Neural progenitor cell (in vitro differentiated cells): ENCODE results near the gene STK11IP. TPM values are rescaled to one million over a fixed set of nuclear protein-coding genes. Genes with fewer than 3 reads are reported as not detected.

Experiments used
- DNase-seq: peaks from one replicate; pipeline ENCODE4 v3.0.0-alpha.2; 2016; ENCODE audit warnings: low spot score
- H2AFZ ChIP-seq: fragments of 200-600 bp; sonication (generic); replicated peaks from 2 replicates; pipeline ENCODE4 v1.6.1; 2016; ENCODE audit warnings: antibody characterized with exemption
- H3F3A ChIP-seq: fragments of 200-600 bp; sonication (generic); 2 replicates; pipeline ENCODE4 v1.6.1; 2016; ENCODE audit warnings: antibody characterized with exemption, low read depth
- H3K27ac ChIP-seq: fragments of 200-600 bp; sonication (generic); 2 replicates; pipeline ENCODE4 v1.5.1; 2016; ENCODE audit warnings: mild to moderate bottlenecking
- H3K27me3 ChIP-seq: fragments of 200-600 bp; sonication (generic); 2 replicates; pipeline ENCODE4 v1.6.1; 2016; ENCODE audit warnings: mild to moderate bottlenecking, moderate library complexity
- H3K36me3 ChIP-seq: fragments of 200-600 bp; sonication (generic); 2 replicates; pipeline ENCODE4 v1.5.1; 2016
- H3K4me1 ChIP-seq: fragments of 200-600 bp; sonication (generic); 2 replicates; pipeline ENCODE4 v1.6.1; 2016; ENCODE audit warnings: mixed run types
- H3K4me2 ChIP-seq: fragments of 200-600 bp; sonication (generic); 2 replicates; pipeline ENCODE4 v1.6.1; 2016
- H3K4me3 ChIP-seq: fragments of 200-600 bp; sonication (generic); 2 replicates; pipeline ENCODE4 v1.5.1; 2016
- H3K79me2 ChIP-seq: fragments of 200-600 bp; sonication (generic); 2 replicates; pipeline ENCODE4 v1.6.1; 2016; ENCODE audit warnings: low read depth
- H3K9ac ChIP-seq: fragments of 200-600 bp; sonication (generic); 2 replicates; pipeline ENCODE4 v1.6.1; 2016
- H3K9me3 ChIP-seq: fragments of 200-600 bp; sonication (generic); 2 replicates; pipeline ENCODE4 v1.5.1; 2016; ENCODE audit warnings: low read depth
- H4K20me1 ChIP-seq: fragments of 200-600 bp; sonication (generic); 2 replicates; pipeline ENCODE4 v1.6.1; 2016; ENCODE audit warnings: low read depth
- H3K27ac Mint-ChIP-seq: 3 replicates; pipeline ENCODE4 v1.8.0; 2021; ENCODE audit warnings: mixed read lengths
- H3K27me3 Mint-ChIP-seq: 2 replicates; pipeline ENCODE4 v1.8.0; 2022; ENCODE audit warnings: low read depth, mild to moderate bottlenecking, inconsistent platforms, moderate library complexity, mixed read lengths; ENCODE audit not compliant: insufficient read depth
- H3K36me3 Mint-ChIP-seq: 3 replicates; pipeline ENCODE4 v1.8.0; 2021; ENCODE audit warnings: mixed read lengths
- H3K4me1 Mint-ChIP-seq: 3 replicates; pipeline ENCODE4 v1.8.0; 2021; ENCODE audit warnings: mixed read lengths
- H3K4me3 Mint-ChIP-seq: 3 replicates; pipeline ENCODE4 v1.8.0; 2021; ENCODE audit warnings: mild to moderate bottlenecking, moderate library complexity, mixed read lengths
- H3K9me3 Mint-ChIP-seq: 3 replicates; pipeline ENCODE4 v1.8.0; 2020; ENCODE audit warnings: mixed read lengths
- EZH2 ChIP-seq: fragments of 200-600 bp; sonication (generic); IDR thresholded peaks from 2 replicates; pipeline ENCODE4 v1.6.1; 2017; ENCODE audit warnings: antibody characterized with exemption, mild to moderate bottlenecking, moderate library complexity
- EZH2phosphoT487 ChIP-seq: fragments of 200-600 bp; sonication (generic); IDR thresholded peaks from 2 replicates; pipeline ENCODE4 v1.6.1; 2017; ENCODE audit warnings: antibody characterized with exemption
- total RNA-seq: library from RNA; depleted of rRNA; stranded (reverse); fragments of >200 nt; gene quantifications from 2 replicates; pipeline ENCODE4 v1.2.3, GENCODE V29; 2015; ENCODE audit warnings: low replicate concordance
- TF ChIP-seq, protein P1 (sequence below): fragments of 200-600 bp; sonication (generic); IDR thresholded peaks from 2 replicates; pipeline ENCODE4 v1.5.1; 2017; ENCODE audit warnings: antibody characterized with exemption, mild to moderate bottlenecking

Gene STK11IP
- total RNA-seq, 1 donor from 2014 or later = 16.8 TPM

GRCh38 chr2:219615036-219615435 lies 17.4 kb downstream of the STK11IP start:
- Mint-ChIP-seq H3K4me1 (peaks cover 4% of the 10 kb centered on the region), H3K9me3 (no peaks in the 10 kb centered on the region), H3K36me3 (peaks cover 11% of the 10 kb centered on the region), H3K4me3 (no peak overlapping the region), H3K27me3 (peaks cover 3% of the 10 kb centered on the region), H3K27ac (no peak overlapping the region)
- H3K79me2 ChIP-seq = no peaks in the 10 kb centered on the region
- H3K4me1 ChIP-seq = no peaks in the 10 kb centered on the region
- no peaks in the 10 kb centered on the region for H3K27me3 ChIP-seq
- TF ChIP-seq EZH2 (no peak), EZH2phosphoT487 (no peak)
- TF ChIP-seq, protein P1, sequence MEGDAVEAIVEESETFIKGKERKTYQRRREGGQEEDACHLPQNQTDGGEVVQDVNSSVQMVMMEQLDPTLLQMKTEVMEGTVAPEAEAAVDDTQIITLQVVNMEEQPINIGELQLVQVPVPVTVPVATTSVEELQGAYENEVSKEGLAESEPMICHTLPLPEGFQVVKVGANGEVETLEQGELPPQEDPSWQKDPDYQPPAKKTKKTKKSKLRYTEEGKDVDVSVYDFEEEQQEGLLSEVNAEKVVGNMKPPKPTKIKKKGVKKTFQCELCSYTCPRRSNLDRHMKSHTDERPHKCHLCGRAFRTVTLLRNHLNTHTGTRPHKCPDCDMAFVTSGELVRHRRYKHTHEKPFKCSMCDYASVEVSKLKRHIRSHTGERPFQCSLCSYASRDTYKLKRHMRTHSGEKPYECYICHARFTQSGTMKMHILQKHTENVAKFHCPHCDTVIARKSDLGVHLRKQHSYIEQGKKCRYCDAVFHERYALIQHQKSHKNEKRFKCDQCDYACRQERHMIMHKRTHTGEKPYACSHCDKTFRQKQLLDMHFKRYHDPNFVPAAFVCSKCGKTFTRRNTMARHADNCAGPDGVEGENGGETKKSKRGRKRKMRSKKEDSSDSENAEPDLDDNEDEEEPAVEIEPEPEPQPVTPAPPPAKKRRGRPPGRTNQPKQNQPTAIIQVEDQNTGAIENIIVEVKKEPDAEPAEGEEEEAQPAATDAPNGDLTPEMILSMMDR = no peak
- H2AFZ ChIP-seq = no peak overlapping the region
- H3K27ac ChIP-seq = no peak overlapping the region
- DNase-seq = no peak
- no peaks in the 10 kb centered on the region for H3K9me3 ChIP-seq
- H3K4me2 ChIP-seq = no peak overlapping the region
- H3K9ac ChIP-seq = no peak overlapping the region
- no peaks in the 10 kb centered on the region for H4K20me1 ChIP-seq
- peaks cover 2% of the 10 kb centered on the region for H3F3A ChIP-seq
- H3K36me3 ChIP-seq = no peaks in the 10 kb centered on the region
- no peak overlapping the region for H3K4me3 ChIP-seq

DNA sequence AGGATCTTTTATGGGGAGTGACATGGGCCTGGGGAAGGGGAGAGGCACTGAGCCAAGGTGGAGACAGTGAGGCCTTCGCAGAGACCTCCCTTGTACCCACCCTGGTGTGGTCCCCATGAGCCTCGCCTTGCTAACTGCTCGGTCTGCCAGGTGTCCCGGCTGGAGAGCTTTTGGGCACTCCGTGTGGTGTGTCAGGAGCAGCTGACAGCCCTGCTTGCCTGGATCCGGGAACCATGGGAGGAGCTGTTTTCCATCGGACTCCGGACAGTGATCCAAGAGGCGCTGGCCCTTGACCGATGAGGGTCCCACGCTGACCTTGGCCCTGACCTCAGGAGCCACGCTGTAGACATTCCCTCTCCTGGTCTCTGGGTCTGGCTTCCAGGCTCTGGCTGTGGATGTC lies 18.2 kb downstream of the STK11IP start:
- Histone ChIP-seq H3K36me3 (no peaks in the 10 kb centered on the region), H3F3A (peaks cover 2% of the 10 kb centered on the region), H3K27me3 (no peaks in the 10 kb centered on the region), H3K4me2 (no peak overlapping the region), H4K20me1 (no peaks in the 10 kb centered on the region), H3K4me1 (no peaks in the 10 kb centered on the region), H3K4me3 (no peak overlapping the region), H3K9ac (no peak overlapping the region), H3K27ac (no peak overlapping the region), H2AFZ (no peak overlapping the region), H3K79me2 (no peaks in the 10 kb centered on the region), H3K9me3 (no peaks in the 10 kb centered on the region)
- Mint-ChIP-seq H3K9me3 (no peaks in the 10 kb centered on the region), H3K27ac (no peak overlapping the region), H3K27me3 (peaks cover 3% of the 10 kb centered on the region), H3K36me3 (peaks cover 7% of the 10 kb centered on the region), H3K4me3 (no peak overlapping the region), H3K4me1 (peaks cover 2% of the 10 kb centered on the region)
- TF ChIP-seq, protein P1 = no peak
- TF ChIP-seq EZH2phosphoT487 (no peak), EZH2 (no peak)
- DNase-seq = no peak

- H3K27ac Mint-ChIP-seq = no peak overlapping the region
- H3K36me3 Mint-ChIP-seq = peaks cover 4% of the 10 kb centered on the region
- DNase-seq = no peak
- peaks cover 3% of the 10 kb centered on the region for H3K27me3 Mint-ChIP-seq
- Histone ChIP-seq H3K79me2 (no peaks in the 10 kb centered on the region), H3K27ac (no peak overlapping the region), H3F3A (peaks cover 2% of the 10 kb centered on the region), H3K4me1 (no peaks in the 10 kb centered on the region), H3K4me3 (no peak overlapping the region), H3K9ac (no peak overlapping the region), H3K9me3 (no peaks in the 10 kb centered on the region), H3K36me3 (no peaks in the 10 kb centered on the region), H2AFZ (no peak overlapping the region), H3K4me2 (no peak overlapping the region), H4K20me1 (no peaks in the 10 kb centered on the region), H3K27me3 (no peaks in the 10 kb centered on the region)
- no peak overlapping the region for H3K4me3 Mint-ChIP-seq
- no peaks in the 10 kb centered on the region for H3K9me3 Mint-ChIP-seq
- no peak for TF ChIP-seq EZH2phosphoT487
- no peak for TF ChIP-seq EZH2
- TF ChIP-seq, protein P1 = no peak
- peaks cover 2% of the 10 kb centered on the region for H3K4me1 Mint-ChIP-seq
These were observed 18.9 kb downstream of the STK11IP start for GRCh38 chr2:219616550-219616949.
